Activated T-cell treated with anti-CD3 and anti-CD28 coated beads, Interleukin-2, amount 50 U/mL, for 72 hours (primary cell): Measurements from ENCODE around the gene ECE1. TPM values are rescaled to one million over a fixed set of nuclear protein-coding genes. Genes with fewer than 3 reads are reported as not detected.
A peak's percentile ranks its signal among the peaks of the same experiment; 100 is the strongest.
"Not testable (repeated sequence)": the region's sequence is repeated elsewhere in the genome, so short reads cannot be mapped to it uniquely, and the experiment has no call there.

Experiments used
- ATAC-seq, 2 donors: fragments of 150-1000 bp; cut with Tn5 transposase; replicated peaks in 1 of 2; 2 replicates each; pipeline ENCODE4 v1.10.0; 2021; ENCODE audit warnings: moderate library complexity in 2 of 2, mild to moderate bottlenecking in 1 of 2
- DNase-seq, 2 donors: peaks; one replicate each; pipeline ENCODE4 v3.0.0; 2021 to 2022; ENCODE audit warnings: mixed read lengths in 1 of 2
- H3K27ac Mint-ChIP-seq: one replicate; pipeline ENCODE4 v1.8.0; 2022; ENCODE audit warnings: mild to moderate bottlenecking, moderate library complexity, mixed read lengths
- H3K27me3 Mint-ChIP-seq: one replicate; pipeline ENCODE4 v1.8.0; 2022; ENCODE audit warnings: low read depth, mixed read lengths
- H3K36me3 Mint-ChIP-seq, 2 donors: one replicate each; pipeline ENCODE4 v1.8.0; 2022; ENCODE audit warnings: mixed read lengths in 2 of 2, mild to moderate bottlenecking in 1 of 2; ENCODE audit not compliant: insufficient read depth in 2 of 2
- H3K4me1 Mint-ChIP-seq: one replicate; pipeline ENCODE4 v1.8.0; 2022; ENCODE audit warnings: low read depth, mixed read lengths
- H3K4me3 Mint-ChIP-seq, 2 donors: one replicate each; pipeline ENCODE4 v1.8.0; 2022; ENCODE audit warnings: mild to moderate bottlenecking in 2 of 2, mixed read lengths in 2 of 2, moderate library complexity in 2 of 2
- H3K9me3 Mint-ChIP-seq, 2 donors: one replicate each; pipeline ENCODE4 v1.8.0; 2022; ENCODE audit warnings: mixed read lengths in 2 of 2
- total RNA-seq, 2 donors: library from RNA; stranded (reverse); gene quantifications; one replicate each; pipeline ENCODE4 v1.2.3, GENCODE V29; 2022

Gene ECE1
- total RNA-seq, 2 donors from 2014 or later, result 159 to 193 TPM

GRCh38 chr1:21189421-21189820, 100.8 kb downstream of the ECE1 start:
- Mint-ChIP-seq H3K36me3 (no peaks in the 10 kb centered on the region), H3K4me3 (no peak overlapping the region), H3K27ac (no peak overlapping the region), H3K27me3 (peaks cover 11% of the 10 kb centered on the region), H3K4me1 (no peaks in the 10 kb centered on the region), H3K9me3 (no peaks in the 10 kb centered on the region)
- ATAC-seq (no peak), DNase-seq (no peak)

- H3K4me1 Mint-ChIP-seq, result no peaks in the 10 kb centered on the region
- peaks cover 9% of the 10 kb centered on the region for H3K27me3 Mint-ChIP-seq
- no peak for ATAC-seq
- no peak for DNase-seq
- H3K36me3 Mint-ChIP-seq, result no peaks in the 10 kb centered on the region
- H3K27ac Mint-ChIP-seq, result no peak overlapping the region
- no peak overlapping the region for H3K4me3 Mint-ChIP-seq
- H3K9me3 Mint-ChIP-seq, result no peaks in the 10 kb centered on the region
These were observed 102.0 kb downstream of the ECE1 start for GRCh38 chr1:21188235-21188634.

GRCh38 chr1:21185221-21185731, 105.0 kb downstream of the ECE1 start:
- Mint-ChIP-seq H3K27ac (no peak overlapping the region), H3K4me1 (no peaks in the 10 kb centered on the region)
- no peak for ATAC-seq

GRCh38 chr1:21184276-21184675, 106.0 kb downstream of the ECE1 start:
- H3K4me3 Mint-ChIP-seq, result no peak overlapping the region
- no peak for ATAC-seq
- no peaks in the 10 kb centered on the region for H3K9me3 Mint-ChIP-seq
- no peaks in the 10 kb centered on the region for H3K27me3 Mint-ChIP-seq
- no peak for DNase-seq
- H3K27ac Mint-ChIP-seq, result no peak overlapping the region
- no peaks in the 10 kb centered on the region for H3K36me3 Mint-ChIP-seq
- no peaks in the 10 kb centered on the region for H3K4me1 Mint-ChIP-seq

More at GRCh38 chr1:21185221-21185731, 105.0 kb downstream of the ECE1 start:
- Mint-ChIP-seq H3K27me3 (no peaks in the 10 kb centered on the region), H3K4me3 (no peak overlapping the region), H3K36me3 (no peaks in the 10 kb centered on the region), H3K9me3 (no peaks in the 10 kb centered on the region)
- no peak for DNase-seq

- ATAC-seq, result no peak
- Mint-ChIP-seq H3K9me3 (no peaks in the 10 kb centered on the region), H3K4me3 (no peak overlapping the region)
These were observed 108.0 kb downstream of the ECE1 start for GRCh38 chr1:21182181-21182731.

GRCh38 chr1:21178271-21178670, 112.0 kb downstream of the ECE1 start:
- H3K27ac Mint-ChIP-seq, H3K27me3 Mint-ChIP-seq, ATAC-seq, H3K9me3 Mint-ChIP-seq, H3K4me3 Mint-ChIP-seq, DNase-seq: not testable (repeated sequence)
- peaks cover 6 to 10% of the 10 kb centered on the region in 2 donors for H3K36me3 Mint-ChIP-seq
- peaks cover 22% of the 10 kb centered on the region for H3K4me1 Mint-ChIP-seq

More at GRCh38 chr1:21182181-21182731, 108.0 kb downstream of the ECE1 start:
- H3K27ac Mint-ChIP-seq, result no peak overlapping the region
- H3K27me3 Mint-ChIP-seq, result no peaks in the 10 kb centered on the region
- no peaks in the 10 kb centered on the region for H3K4me1 Mint-ChIP-seq
- DNase-seq, result no peak
- no peaks in the 10 kb centered on the region for H3K36me3 Mint-ChIP-seq

- Mint-ChIP-seq H3K27ac (peak within 1 kb of the TSS; percentile 90), H3K27me3 (no peaks in the 10 kb centered on the region), H3K4me3 (peak within 1 kb of the TSS; percentile 92 to 93), H3K4me1 (peaks cover 22% of the 10 kb centered on the region), H3K36me3 (peaks cover 6 to 10% of the 10 kb centered on the region in 2 donors), H3K9me3 (no peaks in the 10 kb centered on the region)
- DNase-seq (peak; percentile 100), ATAC-seq (peak; percentile 91 to 92)
These were observed 113.4 kb downstream of the ECE1 start, which contains the start of gene EIF4G3 for GRCh38 chr1:21176586-21177555. TSS of gene EIF4G3 (minus strand) at chr1:21176897. CDS start at chr1:21002742, 174,155 bp downstream.

- H3K4me3 Mint-ChIP-seq, result peak overlapping the region; percentile 92 to 93
- peak overlapping the region; percentile 98 for H3K27ac Mint-ChIP-seq
- peaks cover 22% of the 10 kb centered on the region for H3K4me1 Mint-ChIP-seq
- no peaks in the 10 kb centered on the region for H3K27me3 Mint-ChIP-seq
- ATAC-seq (peak; percentile 7 to 8), DNase-seq (peak; percentile 53 to 60)
- no peaks in the 10 kb centered on the region for H3K9me3 Mint-ChIP-seq
- H3K36me3 Mint-ChIP-seq, result peaks cover 6 to 12% of the 10 kb centered on the region in 2 donors
These were observed 114.3 kb downstream of the ECE1 start for GRCh38 chr1:21175670-21176581.

- H3K36me3 Mint-ChIP-seq, result peaks cover 6 to 15% of the 10 kb centered on the region in 2 donors
- H3K9me3 Mint-ChIP-seq, result no peaks in the 10 kb centered on the region
- peaks cover 22% of the 10 kb centered on the region for H3K4me1 Mint-ChIP-seq
- H3K27me3 Mint-ChIP-seq, result no peaks in the 10 kb centered on the region
- no peak for ATAC-seq
- peak overlapping the region; percentile 98 for H3K27ac Mint-ChIP-seq
- H3K4me3 Mint-ChIP-seq, result peak overlapping the region; percentile 92 to 93
- peak in 1 of 2 donors; percentile 26 for DNase-seq
These were observed 115.0 kb downstream of the ECE1 start for GRCh38 chr1:21175324-21175669.

GRCh38 chr1:21174654-21175323, 115.5 kb downstream of the ECE1 start:
- Mint-ChIP-seq H3K27me3 (no peaks in the 10 kb centered on the region), H3K4me3 (peak overlapping the region; percentile 92 to 93), H3K9me3 (no peaks in the 10 kb centered on the region), H3K36me3 (peaks cover 6 to 15% of the 10 kb centered on the region in 2 donors), H3K4me1 (peaks cover 22% of the 10 kb centered on the region), H3K27ac (peak overlapping the region; percentile 98)
- DNase-seq, result no peak
- ATAC-seq, result no peak

- peaks cover 6 to 17% of the 10 kb centered on the region in 2 donors for H3K36me3 Mint-ChIP-seq
- H3K9me3 Mint-ChIP-seq, result no peaks in the 10 kb centered on the region
- ATAC-seq (no peak), DNase-seq (no peak)
- H3K4me1 Mint-ChIP-seq, result peaks cover 22% of the 10 kb centered on the region
- peak overlapping the region; percentile 98 for H3K27ac Mint-ChIP-seq
- peak overlapping the region; percentile 92 to 93 for H3K4me3 Mint-ChIP-seq
- no peaks in the 10 kb centered on the region for H3K27me3 Mint-ChIP-seq
These were observed 116.0 kb downstream of the ECE1 start for GRCh38 chr1:21174230-21174629.

- H3K4me3 Mint-ChIP-seq, H3K27ac Mint-ChIP-seq, DNase-seq, ATAC-seq, H3K9me3 Mint-ChIP-seq, H3K27me3 Mint-ChIP-seq: not testable (repeated sequence)
- Mint-ChIP-seq H3K36me3 (peaks cover 6 to 17% of the 10 kb centered on the region in 2 donors), H3K4me1 (peaks cover 22% of the 10 kb centered on the region)
These were observed 117.2 kb downstream of the ECE1 start for GRCh38 chr1:21173096-21173495.
